Left ventricle myocardium inferior (tissue), 1 donor: ENCODE results near the gene HSPA14. TPM values are rescaled to one million over a fixed set of nuclear protein-coding genes. Genes with fewer than 3 reads are reported as not detected.

Experiments used
- DNase-seq: peaks from one replicate; pipeline ENCODE4 v3.0.0-alpha.2; 2020
- H3K27ac ChIP-seq: fragments of 200-600 bp; replicated peaks from 2 replicates; pipeline ENCODE4 v1.8.0; 2021
- H3K27me3 ChIP-seq: fragments of 200-600 bp; 2 replicates; pipeline ENCODE4 v1.8.0; 2021; ENCODE audit warnings: low read depth
- H3K36me3 ChIP-seq: fragments of 200-600 bp; 2 replicates; pipeline ENCODE4 v1.8.0; 2021
- H3K4me1 ChIP-seq: fragments of 200-600 bp; 2 replicates; pipeline ENCODE4 v1.8.0; 2021
- H3K4me3 ChIP-seq: fragments of 200-600 bp; 2 replicates; pipeline ENCODE4 v1.8.0; 2021; ENCODE audit warnings: mild to moderate bottlenecking, moderate library complexity
- H3K9me3 ChIP-seq: fragments of 200-600 bp; replicated peaks from 2 replicates; pipeline ENCODE4 v1.8.0; 2021
- intact Hi-C: fragments of 100-400 bp; cut with micrococcal nuclease; formaldehyde crosslinking; loops from one replicate; pipeline ENCODE4 v1.11.0; 2022
- total RNA-seq: library from RNA; stranded (reverse); fragmentation: NEBNext Ultra II Directional; extraction: Animal tissue kit (Norgen Biotek cat#: 25700); gene quantifications from one replicate; pipeline ENCODE4 v1.2.1, GENCODE V29; 2021
- TF ChIP-seq, protein P1 (sequence below): fragments of 200-600 bp; IDR thresholded peaks from 2 replicates; pipeline ENCODE4 v1.8.0; 2021; ENCODE audit warnings: antibody characterized with exemption, mild to moderate bottlenecking, borderline replicate concordance
- donor health status: DM: no; HTN: yes; CAD: no; lungs with severe emphysema.

The HSPA14 gene
- total RNA-seq, 1 donor from 2014 or later = 8.2 TPM

DNA sequence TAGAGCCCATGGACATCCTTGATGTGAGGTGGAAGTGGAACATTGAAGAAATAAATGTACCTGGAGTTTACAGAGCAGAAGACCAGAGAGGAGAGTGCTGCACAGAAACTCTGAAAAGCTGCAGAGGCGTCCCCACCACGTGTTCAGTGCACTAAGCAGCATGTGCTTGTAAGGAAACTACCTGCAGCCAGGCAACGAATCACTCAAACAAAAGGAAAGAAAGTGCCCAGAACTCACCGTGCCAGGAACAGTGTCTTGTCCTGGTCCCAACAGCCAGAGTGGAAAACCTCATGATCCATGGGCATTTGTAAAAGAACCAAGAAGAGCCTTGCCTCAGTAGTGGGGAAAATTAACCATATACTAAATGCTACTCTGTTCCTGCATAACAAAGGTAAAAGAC is 72.8 kb downstream of the HSPA14 start:
- intact Hi-C loops = no loop called here
- Histone ChIP-seq H3K36me3 (peaks cover 68% of the 10 kb centered on the region), H3K27ac (no peak overlapping the region), H3K4me1 (no peaks in the 10 kb centered on the region), H3K9me3 (peaks cover 9% of the 10 kb centered on the region), H3K4me3 (no peak overlapping the region), H3K27me3 (no peaks in the 10 kb centered on the region)
- no peak for DNase-seq
- TF ChIP-seq, protein P1, sequence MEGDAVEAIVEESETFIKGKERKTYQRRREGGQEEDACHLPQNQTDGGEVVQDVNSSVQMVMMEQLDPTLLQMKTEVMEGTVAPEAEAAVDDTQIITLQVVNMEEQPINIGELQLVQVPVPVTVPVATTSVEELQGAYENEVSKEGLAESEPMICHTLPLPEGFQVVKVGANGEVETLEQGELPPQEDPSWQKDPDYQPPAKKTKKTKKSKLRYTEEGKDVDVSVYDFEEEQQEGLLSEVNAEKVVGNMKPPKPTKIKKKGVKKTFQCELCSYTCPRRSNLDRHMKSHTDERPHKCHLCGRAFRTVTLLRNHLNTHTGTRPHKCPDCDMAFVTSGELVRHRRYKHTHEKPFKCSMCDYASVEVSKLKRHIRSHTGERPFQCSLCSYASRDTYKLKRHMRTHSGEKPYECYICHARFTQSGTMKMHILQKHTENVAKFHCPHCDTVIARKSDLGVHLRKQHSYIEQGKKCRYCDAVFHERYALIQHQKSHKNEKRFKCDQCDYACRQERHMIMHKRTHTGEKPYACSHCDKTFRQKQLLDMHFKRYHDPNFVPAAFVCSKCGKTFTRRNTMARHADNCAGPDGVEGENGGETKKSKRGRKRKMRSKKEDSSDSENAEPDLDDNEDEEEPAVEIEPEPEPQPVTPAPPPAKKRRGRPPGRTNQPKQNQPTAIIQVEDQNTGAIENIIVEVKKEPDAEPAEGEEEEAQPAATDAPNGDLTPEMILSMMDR = no peak

DNA sequence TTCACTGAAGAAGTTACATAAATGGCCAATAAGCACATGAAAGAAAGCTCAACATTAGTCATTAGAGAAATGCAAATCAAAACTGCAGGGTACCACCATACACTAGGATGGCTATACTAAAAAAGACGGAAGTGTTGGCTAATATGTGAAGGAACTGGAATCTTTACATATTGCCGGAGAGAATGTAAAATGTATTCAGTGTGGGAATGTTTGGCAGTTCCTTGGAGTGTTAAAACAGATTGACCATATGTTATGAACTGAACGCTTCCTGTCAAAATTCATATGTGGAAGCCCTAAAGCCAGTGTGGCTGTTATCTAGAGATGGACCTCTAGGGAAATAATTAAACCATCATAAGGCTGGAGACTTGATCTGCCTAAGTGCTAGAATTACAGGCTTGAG is 73.7 kb downstream of the HSPA14 start:
- Histone ChIP-seq H3K4me3 (no peak overlapping the region), H3K36me3 (peaks cover 75% of the 10 kb centered on the region), H3K9me3 (peaks cover 17% of the 10 kb centered on the region), H3K4me1 (no peaks in the 10 kb centered on the region), H3K27ac (no peak overlapping the region), H3K27me3 (no peaks in the 10 kb centered on the region)
- DNase-seq = no peak
- intact Hi-C loops = no loop called here
- TF ChIP-seq, protein P1 = no peak

DNA sequence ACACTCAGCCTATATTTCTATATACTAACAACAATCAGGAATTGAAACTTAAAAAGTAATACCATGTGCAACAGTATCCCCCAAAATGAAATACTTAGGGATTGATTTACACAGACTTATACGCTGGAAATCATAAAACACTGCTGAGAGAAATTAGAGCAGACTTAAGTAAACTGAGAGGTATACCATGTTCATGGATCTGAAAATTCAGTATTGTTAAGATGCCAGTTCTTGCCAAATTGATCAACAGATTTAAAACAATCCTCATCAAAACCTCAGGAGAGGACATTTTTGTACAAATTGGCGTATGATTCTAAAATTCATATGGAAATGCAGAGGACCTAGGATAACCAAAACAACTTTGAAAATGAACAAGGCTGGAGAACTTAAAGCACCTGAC is 78.5 kb downstream of the HSPA14 start:
- H3K4me3 ChIP-seq = no peak overlapping the region
- TF ChIP-seq, protein P1 = no peak
- H3K27me3 ChIP-seq = no peaks in the 10 kb centered on the region
- no peak overlapping the region for H3K27ac ChIP-seq
- H3K4me1 ChIP-seq = no peaks in the 10 kb centered on the region
- intact Hi-C loops = no loop called here
- peaks cover 84% of the 10 kb centered on the region for H3K36me3 ChIP-seq
- no peak for DNase-seq
- H3K9me3 ChIP-seq = peaks cover 32% of the 10 kb centered on the region

DNA sequence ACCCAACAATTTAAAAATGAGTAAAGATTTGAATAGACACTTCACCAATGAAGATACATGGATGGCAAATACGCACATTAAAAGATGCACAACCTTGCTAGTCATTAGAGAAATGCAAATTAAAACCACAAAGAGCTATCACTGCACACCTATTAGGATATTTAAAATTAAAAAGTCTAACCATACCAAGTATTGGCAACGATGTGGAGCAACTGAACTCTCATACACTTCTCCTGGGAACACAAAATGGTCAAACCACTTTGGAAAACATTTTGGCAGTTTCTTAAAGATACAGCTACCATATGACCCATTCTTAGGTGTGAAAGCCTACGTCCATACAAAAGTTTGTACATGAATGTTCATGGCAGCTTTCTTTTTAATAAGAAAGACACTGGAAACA is 79.7 kb downstream of the HSPA14 start:
- Histone ChIP-seq H3K4me1 (no peaks in the 10 kb centered on the region), H3K4me3 (no peak overlapping the region), H3K9me3 (peaks cover 32% of the 10 kb centered on the region), H3K27me3 (no peaks in the 10 kb centered on the region), H3K36me3 (peaks cover 86% of the 10 kb centered on the region), H3K27ac (no peak overlapping the region)
- DNase-seq = no peak
- intact Hi-C loops = no loop called here
- TF ChIP-seq, protein P1 = no peak

DNA sequence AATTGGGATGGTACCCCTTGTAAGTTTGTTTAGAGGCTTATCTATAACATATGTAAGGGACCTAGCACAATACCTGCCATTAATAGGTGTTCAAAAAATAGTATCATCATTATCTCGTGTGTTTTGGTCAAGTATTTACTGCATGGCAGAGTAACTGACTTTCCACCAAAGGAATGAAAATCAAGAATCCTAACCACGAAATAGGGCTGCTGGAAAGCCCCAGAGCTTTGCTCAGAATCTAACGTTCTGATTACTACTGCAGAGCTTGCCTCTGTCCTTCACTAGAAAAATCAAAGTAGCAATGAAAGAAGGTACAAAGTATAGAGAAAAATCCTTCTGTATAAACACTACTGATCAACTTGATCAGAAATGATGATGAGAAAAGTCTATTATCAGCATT is 80.9 kb downstream of the HSPA14 start:
- TF ChIP-seq, protein P1 = no peak
- Histone ChIP-seq H3K36me3 (peaks cover 87% of the 10 kb centered on the region), H3K4me3 (no peak overlapping the region), H3K4me1 (no peaks in the 10 kb centered on the region), H3K27ac (no peak overlapping the region), H3K27me3 (no peaks in the 10 kb centered on the region), H3K9me3 (peaks cover 32% of the 10 kb centered on the region)
- no peak for DNase-seq
- intact Hi-C loops = no loop called here

Other genes starting within 250 kb of the HSPA14 start
- 4.7 TPM for gene FAM107B, start 63.4 kb upstream of the HSPA14 start, total RNA-seq
- gene CDNF, start 269 bp upstream of the HSPA14 start, total RNA-seq = 1.5 TPM
- 5.0 TPM for gene MSANTD7, start within 50 bp of the HSPA14 start, total RNA-seq
- gene SUV39H2, start 40.6 kb downstream of the HSPA14 start, total RNA-seq = 4.8 TPM
- 3.0 TPM for gene DCLRE1C, start 115.8 kb downstream of the HSPA14 start, total RNA-seq
- gene MEIG1, start 121.1 kb downstream of the HSPA14 start, total RNA-seq = not detected
- not detected for gene OLAH, start 205.6 kb downstream of the HSPA14 start, total RNA-seq